OCI-LY7 (cell line): ENCODE data around the gene COX20. TPM values are rescaled to one million over a fixed set of nuclear protein-coding genes. Genes with fewer than 3 reads are reported as not detected.

Experiments
- BruUV-seq: library from RNA; stranded (reverse); fragments of 400-500 nt; replicated peaks from 2 replicates; lab custom pipeline; 2021; lab: Mats Ljungman, UMichigan
- CTCF ChIA-PET: fragments of 300-600 bp; sonication (Branson Sonifier 250); formaldehyde crosslinking; loops from one replicate; lab custom pipeline; 2022; ENCODE audit warnings: antibody characterized with exemption; ENCODE audit not compliant: unreplicated experiment; lab: Charles Lee
- POLR2A ChIA-PET: fragments of 300-600 bp; sonication (Branson Sonifier 250); formaldehyde crosslinking; loops from one replicate; lab custom pipeline; 2022; ENCODE audit warnings: antibody characterized with exemption; lab: Charles Lee
- DNase-seq: peaks from one replicate; pipeline ENCODE4 v3.0.0-alpha.2; 2015; ENCODE audit warnings: low spot score
- H2AFZ ChIP-seq: fragments of 200-600 bp; sonication (generic), shearing (Covaris generic); 2 replicates; pipeline ENCODE4 v1.6.1; 2014; ENCODE audit warnings: mild to moderate bottlenecking, antibody characterized with exemption, low read length, moderate library complexity
- H3K27ac ChIP-seq: fragments of 200-600 bp; sonication (generic); 2 replicates; pipeline ENCODE4 v1.5.1; 2014; ENCODE audit warnings: mixed run types, low read depth, mild to moderate bottlenecking, moderate library complexity, low read length, inconsistent platforms; ENCODE audit not compliant: poor library complexity, severe bottlenecking
- H3K36me3 ChIP-seq: fragments of 200-600 bp; sonication (generic); 2 replicates; pipeline ENCODE4 v1.6.1; 2014; ENCODE audit warnings: mild to moderate bottlenecking, antibody characterized with exemption, low read length, moderate library complexity, mixed read lengths; ENCODE audit not compliant: insufficient read depth
- H3K4me1 ChIP-seq: fragments of 200-600 bp; sonication (generic); 2 replicates; pipeline ENCODE4 v1.5.1; 2014; ENCODE audit warnings: mild to moderate bottlenecking, low read length; ENCODE audit not compliant: insufficient read depth, poor library complexity, severe bottlenecking
- H3K4me2 ChIP-seq: fragments of 200-600 bp; sonication (generic); 2 replicates; pipeline ENCODE4 v1.6.1; 2014; ENCODE audit warnings: mild to moderate bottlenecking, low read length
- H3K4me3 ChIP-seq: fragments of 200-600 bp; sonication (generic); 2 replicates; pipeline ENCODE4 v1.5.1; 2014; ENCODE audit warnings: mild to moderate bottlenecking, low read depth, low read length; ENCODE audit not compliant: poor library complexity, severe bottlenecking
- H3K79me2 ChIP-seq: fragments of 200-600 bp; sonication (generic); 2 replicates; pipeline ENCODE4 v1.6.1; 2016; ENCODE audit warnings: low read depth, mild to moderate bottlenecking, low read length, moderate library complexity, mixed read lengths; ENCODE audit not compliant: insufficient read depth
- H3K9me2 ChIP-seq: fragments of 200-600 bp; sonication (generic); 2 replicates; pipeline ENCODE4 v1.6.1; 2016; ENCODE audit warnings: mild to moderate bottlenecking, low read length, mixed read lengths; ENCODE audit not compliant: insufficient read depth
- H3K9me3 ChIP-seq: fragments of 200-600 bp; sonication (generic); 2 replicates; pipeline ENCODE4 v1.6.1; 2014; ENCODE audit warnings: mild to moderate bottlenecking, mixed run types, low read length, mixed read lengths
- H4K20me1 ChIP-seq: fragments of 200-600 bp; sonication (generic); 2 replicates; pipeline ENCODE4 v1.6.1; 2014; ENCODE audit warnings: mild to moderate bottlenecking, antibody characterized with exemption, low read length, moderate library complexity, mixed read lengths; ENCODE audit not compliant: insufficient read depth
- CTCF ChIP-seq: fragments of 200-600 bp; sonication (generic); conservative IDR thresholded peaks from 2 replicates; pipeline ENCODE4 v1.5.1; 2014; ENCODE audit warnings: mild to moderate bottlenecking, antibody characterized with exemption, low read length, moderate library complexity, mixed read lengths
- EZH2phosphoT487 ChIP-seq: fragments of 200-600 bp; sonication (generic); IDR thresholded peaks from 2 replicates; pipeline ENCODE4 v1.6.1; 2018; ENCODE audit warnings: low read depth, borderline replicate concordance, mild to moderate bottlenecking, mixed run types, antibody characterized with exemption, low read length, moderate library complexity, mixed read lengths
- intact Hi-C: fragments of 100-400 bp; cut with micrococcal nuclease; formaldehyde crosslinking; loops from one replicate; pipeline ENCODE4 v1.10.0; 2022; ENCODE audit not compliant: unreplicated experiment
- total RNA-seq, 2 experiments: library from RNA; depleted of rRNA in 1 of 2; stranded (reverse); fragments of >200 nt in 1 of 2; shearing (Covaris generic) in 1 of 2; gene quantifications; 2 replicates each; pipeline ENCODE4 v1.2.3, GENCODE V29; 2014 to 2022

COX20 gene
- total RNA-seq, 2 experiments from 2014 or later = 12.7 to 26.3 TPM

GRCh38 chr1:244810221-244810620 lies 25.2 kb upstream of the COX20 start:
- Histone ChIP-seq H2AFZ (no peak overlapping the region), H3K4me1 (no peaks in the 10 kb centered on the region), H3K27ac (no peak overlapping the region), H3K79me2 (no peaks in the 10 kb centered on the region), H3K36me3 (no peaks in the 10 kb centered on the region), H3K4me2 (no peak overlapping the region), H4K20me1 (no peaks in the 10 kb centered on the region), H3K9me3 (no peaks in the 10 kb centered on the region), H3K4me3 (no peak overlapping the region), H3K9me2 (no peaks in the 10 kb centered on the region)
- intact Hi-C loops = no loop called here
- DNase-seq = no peak
- ChIA-PET CTCF (no interaction called here), POLR2A (no interaction called here)
- BruUV-seq = no TSS peak
- no peak for TF ChIP-seq EZH2phosphoT487
- no peak for TF ChIP-seq CTCF

DNA sequence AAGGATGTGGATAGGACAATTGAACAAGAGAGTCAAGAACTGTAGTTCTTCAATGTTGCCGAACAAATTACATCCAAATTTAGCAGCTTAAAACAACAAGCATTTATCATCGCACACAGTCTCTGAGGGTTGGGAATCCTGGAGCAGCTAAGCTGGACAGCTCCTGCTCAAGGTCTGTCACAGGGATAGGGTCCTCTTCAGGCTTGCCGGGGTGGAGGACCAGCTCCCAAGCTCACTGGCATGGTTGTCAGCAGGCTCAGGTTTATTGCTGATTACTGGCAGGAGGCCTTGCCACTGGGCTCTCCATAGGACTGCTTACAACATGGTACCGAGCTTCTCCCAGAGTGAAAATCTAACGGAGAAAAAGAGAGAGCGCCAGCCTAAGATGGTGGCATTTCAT lies 22.1 kb upstream of the COX20 start:
- H2AFZ ChIP-seq = no peak overlapping the region
- H3K4me1 ChIP-seq = peaks cover 9% of the 10 kb centered on the region
- H3K4me3 ChIP-seq = no peak overlapping the region
- TF ChIP-seq CTCF (no peak), EZH2phosphoT487 (no peak)
- BruUV-seq = no TSS peak
- ChIA-PET POLR2A (interaction anchor here (0.7 kb wide), 1 partner anchor 1753 kb away, joined by 3 read pairs; the partner anchor contains the start of gene CNST), CTCF (no interaction called here)
- intact Hi-C loops = no loop called here
- no peak overlapping the region for H3K27ac ChIP-seq
- H3K36me3 ChIP-seq = no peaks in the 10 kb centered on the region
- H3K4me2 ChIP-seq = no peak overlapping the region
- no peaks in the 10 kb centered on the region for H4K20me1 ChIP-seq
- DNase-seq = no peak
- no peaks in the 10 kb centered on the region for H3K9me2 ChIP-seq
- no peaks in the 10 kb centered on the region for H3K9me3 ChIP-seq
- no peaks in the 10 kb centered on the region for H3K79me2 ChIP-seq

DNA sequence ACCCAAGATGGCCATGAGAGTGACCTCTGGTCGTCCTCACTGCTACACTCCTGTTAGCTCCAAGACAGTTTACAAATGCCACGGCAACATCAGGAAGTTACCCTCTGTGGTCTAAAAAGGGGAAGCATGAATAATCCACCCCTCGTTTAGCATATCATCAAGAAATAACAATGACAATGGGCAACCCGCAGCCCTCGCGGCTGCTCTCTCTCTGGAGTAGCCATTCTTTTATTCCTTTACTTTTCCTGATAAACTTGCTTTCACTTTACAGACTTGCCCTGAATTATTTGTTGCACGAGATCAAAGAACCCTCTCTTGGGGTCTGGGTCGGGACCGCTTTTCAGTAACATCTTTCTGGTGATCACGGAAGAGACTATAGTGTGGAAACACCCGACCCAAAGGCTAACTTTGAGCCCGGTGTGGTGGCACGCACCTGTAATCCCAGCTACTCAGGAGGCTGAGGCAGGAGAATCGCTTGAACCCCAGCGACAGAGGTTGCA lies 19.8 kb upstream of the COX20 start:
- intact Hi-C loops = no loop called here
- DNase-seq = no peak
- ChIA-PET POLR2A (interaction anchor here (0.7 to 1.0 kb wide), 5 partner anchors 13 to 242 kb away, joined by 3 to 5 read pairs (median 3); no protein-coding TSS in a partner anchor), CTCF (no interaction called here)
- Histone ChIP-seq H4K20me1 (no peaks in the 10 kb centered on the region), H3K4me1 (peaks cover 9% of the 10 kb centered on the region), H3K9me3 (no peaks in the 10 kb centered on the region), H3K4me3 (no peak overlapping the region), H3K9me2 (no peaks in the 10 kb centered on the region), H3K79me2 (no peaks in the 10 kb centered on the region), H3K27ac (no peak overlapping the region), H3K36me3 (no peaks in the 10 kb centered on the region), H3K4me2 (peak overlapping the region; percentile 51), H2AFZ (peak overlapping the region; percentile 66; the same call in 1 of the 2 replicates)
- no TSS peak for BruUV-seq
- TF ChIP-seq CTCF = no peak
- TF ChIP-seq EZH2phosphoT487 = no peak
